ENCODE data around the gene TLR1.

DNA sequence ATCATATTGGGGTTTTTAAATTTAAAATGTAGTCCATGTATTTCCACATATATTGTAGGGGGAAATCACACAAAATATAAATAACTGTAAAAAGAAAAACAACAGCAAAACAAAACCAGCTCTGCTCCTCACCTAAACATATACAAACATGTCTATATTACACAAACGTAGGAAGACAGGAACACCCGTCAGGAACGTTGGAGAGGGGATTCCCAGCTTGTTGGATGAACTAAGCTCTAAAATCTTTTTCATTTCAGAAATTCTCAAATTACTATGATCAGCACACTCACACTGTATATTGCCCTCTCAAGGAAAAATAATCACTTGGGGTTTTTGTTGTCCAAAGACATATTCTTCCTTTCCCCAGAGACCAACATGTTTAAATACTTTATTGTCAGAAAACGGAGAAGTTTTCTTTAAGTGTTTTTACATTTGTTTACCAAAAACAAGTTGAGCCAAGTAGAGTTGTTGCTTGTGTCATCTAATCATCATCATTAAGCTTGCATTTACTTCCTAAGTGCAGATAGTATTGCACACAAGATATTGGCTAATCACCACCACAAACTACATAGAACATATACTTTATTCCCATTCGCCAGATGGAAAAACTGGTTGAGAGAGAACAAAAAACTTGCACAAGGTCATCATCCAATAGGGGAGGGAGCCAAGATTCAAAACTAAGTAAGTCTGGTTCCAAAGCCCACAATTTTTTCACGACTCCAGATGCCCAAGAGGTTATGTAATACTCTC, 19.4 kb downstream of the TLR1 start:
- TF ChIP-seq, protein P1, sequence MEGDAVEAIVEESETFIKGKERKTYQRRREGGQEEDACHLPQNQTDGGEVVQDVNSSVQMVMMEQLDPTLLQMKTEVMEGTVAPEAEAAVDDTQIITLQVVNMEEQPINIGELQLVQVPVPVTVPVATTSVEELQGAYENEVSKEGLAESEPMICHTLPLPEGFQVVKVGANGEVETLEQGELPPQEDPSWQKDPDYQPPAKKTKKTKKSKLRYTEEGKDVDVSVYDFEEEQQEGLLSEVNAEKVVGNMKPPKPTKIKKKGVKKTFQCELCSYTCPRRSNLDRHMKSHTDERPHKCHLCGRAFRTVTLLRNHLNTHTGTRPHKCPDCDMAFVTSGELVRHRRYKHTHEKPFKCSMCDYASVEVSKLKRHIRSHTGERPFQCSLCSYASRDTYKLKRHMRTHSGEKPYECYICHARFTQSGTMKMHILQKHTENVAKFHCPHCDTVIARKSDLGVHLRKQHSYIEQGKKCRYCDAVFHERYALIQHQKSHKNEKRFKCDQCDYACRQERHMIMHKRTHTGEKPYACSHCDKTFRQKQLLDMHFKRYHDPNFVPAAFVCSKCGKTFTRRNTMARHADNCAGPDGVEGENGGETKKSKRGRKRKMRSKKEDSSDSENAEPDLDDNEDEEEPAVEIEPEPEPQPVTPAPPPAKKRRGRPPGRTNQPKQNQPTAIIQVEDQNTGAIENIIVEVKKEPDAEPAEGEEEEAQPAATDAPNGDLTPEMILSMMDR (IDR thresholded peaks at IDR 0.05) = no peak
- TF ChIP-seq EP300 (IDR thresholded peaks at IDR 0.05) (no peak), POLR2AphosphoS5 (IDR thresholded peaks at IDR 0.05) (no peak), POLR2A (IDR thresholded peaks at IDR 0.05; ENCODE audit: low read depth) (no peak)
